Hematopoietic multipotent progenitor cell treated with erythropoietin and hydrocortisone succinate and interleukin-3 and kit ligand, for 8 days (in vitro differentiated cells): Measurements from ENCODE around the gene EXOC4.

Source experiments
- DNase-seq: peaks from one replicate; pipeline ENCODE4 v3.0.0-alpha.2; 2015

The EXOC4 gene

DNA sequence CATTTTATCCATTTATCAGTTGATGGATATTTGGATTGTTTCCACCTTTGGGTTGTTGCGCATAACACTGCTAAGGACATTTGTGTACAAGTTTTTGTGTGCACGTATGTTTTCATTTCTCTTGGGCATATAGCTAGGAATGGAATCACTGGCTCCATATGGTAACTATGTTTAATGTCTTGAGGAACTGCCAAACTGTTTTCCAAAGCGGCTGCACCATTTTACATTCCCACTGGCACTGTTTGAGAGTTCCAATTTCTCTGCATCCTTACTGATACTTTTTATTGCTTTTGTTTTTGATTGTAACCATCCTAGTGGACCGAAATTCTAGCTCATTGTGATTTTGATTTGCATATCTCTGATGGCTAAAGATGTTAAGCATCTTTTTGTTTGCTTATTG lies 118.7 kb downstream of the EXOC4 start:
- DNase-seq: no peak

DNA sequence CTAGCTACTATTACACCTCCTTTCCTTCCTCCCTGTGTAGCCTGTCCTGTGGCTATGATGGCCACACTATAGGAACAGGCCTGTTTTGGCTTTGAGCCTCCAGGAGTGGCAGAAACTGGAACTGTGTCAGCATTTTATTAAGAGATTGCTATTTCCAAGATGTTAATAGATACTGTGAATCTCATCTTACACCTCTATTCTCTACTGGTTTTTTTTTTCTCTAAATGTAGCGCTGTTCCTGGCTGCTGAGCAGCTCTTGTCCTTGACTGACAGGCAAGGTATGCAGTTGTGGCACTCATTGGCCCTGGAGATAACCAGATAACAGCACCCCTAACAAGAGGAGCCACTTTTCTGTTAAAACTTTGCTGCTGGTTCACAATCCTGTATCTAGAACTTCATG lies 119.5 kb downstream of the EXOC4 start:
- no peak for DNase-seq

DNA sequence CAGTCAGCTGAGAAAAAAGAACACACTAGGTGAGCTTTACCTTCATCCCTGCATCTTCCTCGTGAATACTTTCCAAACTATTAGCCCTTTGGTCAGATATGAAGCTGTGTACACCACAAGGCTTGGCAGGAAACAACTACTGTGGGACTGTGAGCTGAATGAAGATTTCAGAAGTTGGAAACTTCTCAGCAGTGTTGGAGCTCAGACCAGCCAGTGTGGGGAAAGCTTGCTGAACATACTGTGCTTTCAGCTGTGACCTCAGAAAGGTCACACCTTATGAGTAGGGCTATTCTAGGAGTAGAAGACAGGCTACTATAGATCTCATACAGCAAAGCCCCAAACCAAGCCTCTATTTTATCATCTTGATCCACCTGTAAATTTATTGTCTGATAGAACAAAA lies 123.6 kb downstream of the EXOC4 start:
- DNase-seq: no peak

DNA sequence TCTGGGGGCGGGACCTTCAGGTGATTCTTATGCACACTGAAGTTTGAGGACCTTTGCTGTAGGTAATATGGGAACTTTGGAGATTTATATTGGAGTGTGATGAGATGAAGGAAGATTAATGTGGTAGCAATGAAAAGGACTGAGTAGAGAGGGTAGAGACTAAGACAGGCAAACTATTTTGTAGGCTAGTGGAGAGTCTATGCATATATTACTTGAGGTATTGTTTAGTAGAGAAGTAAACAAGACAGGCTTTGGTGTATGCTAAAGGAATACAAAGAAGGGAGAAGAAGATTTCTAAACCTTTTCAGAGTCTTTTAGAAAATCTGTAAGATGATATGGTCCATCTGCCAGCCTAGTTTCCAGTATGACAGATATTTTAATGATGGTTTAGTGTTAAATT lies 129.1 kb downstream of the EXOC4 start:
- no peak for DNase-seq

DNA sequence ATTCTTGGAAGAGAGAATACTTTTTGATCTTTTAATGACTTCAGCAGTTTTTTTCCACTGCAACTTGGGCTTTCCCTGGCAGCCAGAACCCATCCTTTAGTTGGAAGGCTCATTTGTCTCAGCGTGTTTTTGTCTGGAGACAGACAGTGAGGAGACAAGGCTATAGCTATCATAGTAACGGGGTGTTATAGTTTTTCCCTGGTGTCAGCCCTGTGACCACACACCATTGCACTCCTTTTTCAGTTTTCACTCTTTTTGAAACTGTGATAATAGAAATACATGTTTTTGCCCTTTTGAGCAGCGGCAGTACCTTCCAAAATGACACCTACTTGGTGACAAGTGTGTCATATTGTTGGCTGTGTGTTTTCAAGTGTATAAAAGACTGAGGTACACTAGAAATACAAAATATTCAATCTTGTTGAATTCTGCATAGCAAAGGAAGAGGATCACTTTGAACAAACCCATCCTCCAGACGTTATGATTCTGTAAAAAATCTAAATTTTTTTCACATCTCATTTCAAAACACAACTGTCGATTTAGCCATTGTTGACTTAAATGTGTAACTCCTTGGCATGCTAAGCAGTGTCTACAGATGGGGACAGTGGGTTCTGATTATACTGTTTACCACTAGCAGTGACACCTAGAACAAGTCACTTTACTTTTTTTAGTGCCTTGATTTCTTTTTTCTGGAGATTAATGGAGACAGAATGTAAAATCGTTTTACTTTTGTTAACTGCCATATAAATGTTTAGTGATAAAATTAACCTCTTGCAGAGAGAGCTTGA lies 130.1 kb downstream of the EXOC4 start:
- no peak for DNase-seq

DNA sequence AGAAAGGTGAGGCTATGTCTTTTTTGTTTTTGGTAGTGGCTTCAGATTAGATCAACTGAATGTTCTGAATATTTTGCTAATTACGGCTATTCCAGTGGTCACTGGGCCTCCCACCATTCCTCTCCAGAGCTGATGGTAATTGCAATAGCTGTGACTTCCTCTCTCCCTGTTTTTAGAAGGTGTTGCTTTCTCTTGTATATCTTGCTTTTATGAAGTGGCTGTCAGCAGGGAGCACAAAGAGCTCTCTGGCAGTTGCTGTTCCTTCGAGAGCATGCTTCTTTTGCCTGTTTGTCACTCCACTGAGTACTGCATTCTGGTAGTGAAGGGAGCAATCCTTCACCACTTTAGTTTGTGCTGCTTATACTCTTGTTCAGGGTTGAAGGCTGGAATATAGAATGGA lies 133.3 kb downstream of the EXOC4 start:
- DNase-seq: no peak

DNA sequence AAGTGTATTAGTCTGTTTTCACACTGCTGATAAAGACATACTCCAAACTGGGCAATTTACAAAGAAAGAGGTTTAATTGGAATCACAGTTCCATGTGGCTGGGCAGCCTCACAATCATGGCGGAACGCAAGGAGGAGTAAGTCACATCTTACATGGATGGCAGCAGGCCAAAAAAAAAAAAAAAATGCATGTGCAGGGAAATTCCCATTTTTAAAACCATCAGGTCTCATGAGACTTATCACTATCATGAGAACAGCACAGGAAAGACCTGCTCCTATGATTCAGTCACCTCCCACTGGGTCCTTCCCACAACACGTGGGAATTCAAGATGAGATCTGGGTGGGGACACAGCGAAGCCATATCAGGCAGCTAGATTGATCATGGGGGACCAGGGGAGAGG lies 136.8 kb downstream of the EXOC4 start:
- no peak for DNase-seq

DNA sequence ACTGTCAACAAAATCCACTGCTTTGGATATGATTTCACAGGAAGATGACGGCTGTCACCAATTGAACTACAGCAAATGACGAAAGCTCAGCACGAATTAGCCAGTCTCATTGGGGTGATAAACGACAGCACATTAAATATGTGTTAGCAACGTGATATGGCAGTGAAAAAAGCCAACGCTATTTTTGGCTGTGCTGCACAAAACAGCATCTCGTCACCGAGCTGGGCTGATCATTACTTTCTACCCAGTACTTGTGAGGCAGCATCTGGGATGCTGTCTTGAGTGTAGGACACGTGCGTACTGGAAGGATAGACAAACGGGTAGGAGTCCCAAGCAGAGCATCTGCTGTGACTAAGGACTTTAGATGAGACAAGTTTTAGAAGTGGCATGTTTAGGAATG lies 138.3 kb downstream of the EXOC4 start:
- DNase-seq: no peak

DNA sequence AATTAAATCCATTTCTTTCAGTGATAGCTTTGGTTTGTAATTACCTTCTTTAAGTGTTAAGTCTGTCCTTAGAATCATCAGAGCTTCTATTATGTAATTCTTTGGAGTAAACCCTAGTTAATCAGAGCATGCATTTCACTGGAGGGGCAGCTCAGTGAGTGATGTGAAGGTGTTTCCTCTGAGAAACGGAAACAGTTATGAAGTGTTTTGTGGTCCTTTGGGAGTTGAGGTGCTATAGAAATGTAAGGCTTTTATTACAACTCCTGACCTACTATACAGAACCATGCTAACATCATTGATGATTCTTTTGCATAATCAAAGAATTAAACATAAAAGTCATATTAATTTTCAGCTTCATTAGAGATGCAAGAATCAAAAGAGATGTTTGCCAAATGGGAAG lies 141.5 kb downstream of the EXOC4 start:
- DNase-seq: no peak

DNA sequence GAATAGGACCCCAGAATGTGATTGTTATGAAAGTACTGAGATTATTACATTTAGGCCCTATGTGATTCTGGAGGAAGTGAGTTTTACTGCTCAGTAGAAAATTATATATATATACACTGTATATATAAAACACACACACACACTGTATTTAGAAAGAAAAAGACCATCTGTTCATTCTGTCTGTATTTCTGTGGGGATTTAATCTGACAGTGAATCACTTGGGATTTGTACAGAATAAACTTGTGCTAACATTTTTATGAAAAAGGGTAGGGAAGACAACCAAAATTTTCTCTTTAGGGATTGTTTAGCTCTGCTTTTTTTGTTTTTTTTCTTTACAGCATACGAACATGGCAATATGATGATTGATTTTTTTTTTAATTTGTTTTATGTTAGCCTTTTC lies 142.7 kb downstream of the EXOC4 start:
- no peak for DNase-seq

DNA sequence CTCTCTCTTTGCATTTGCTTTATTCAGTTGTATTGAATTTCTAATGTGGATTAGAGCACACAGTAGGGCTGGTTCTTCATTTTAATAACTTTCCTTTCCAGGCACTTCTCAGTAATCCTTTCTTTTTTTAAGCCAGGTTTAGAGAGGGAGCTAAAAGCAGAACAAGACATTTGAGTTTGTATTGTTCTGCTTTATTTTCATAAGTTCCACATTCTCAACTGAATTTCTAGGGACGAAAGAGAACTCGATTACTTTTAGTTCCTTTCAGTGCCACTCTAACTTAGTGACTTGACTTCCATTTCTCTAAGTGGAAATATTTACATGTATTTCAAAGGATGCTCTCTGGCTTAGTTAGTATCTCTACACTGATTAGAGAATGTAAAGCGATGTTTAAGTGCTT lies 145.6 kb downstream of the EXOC4 start:
- no peak for DNase-seq

DNA sequence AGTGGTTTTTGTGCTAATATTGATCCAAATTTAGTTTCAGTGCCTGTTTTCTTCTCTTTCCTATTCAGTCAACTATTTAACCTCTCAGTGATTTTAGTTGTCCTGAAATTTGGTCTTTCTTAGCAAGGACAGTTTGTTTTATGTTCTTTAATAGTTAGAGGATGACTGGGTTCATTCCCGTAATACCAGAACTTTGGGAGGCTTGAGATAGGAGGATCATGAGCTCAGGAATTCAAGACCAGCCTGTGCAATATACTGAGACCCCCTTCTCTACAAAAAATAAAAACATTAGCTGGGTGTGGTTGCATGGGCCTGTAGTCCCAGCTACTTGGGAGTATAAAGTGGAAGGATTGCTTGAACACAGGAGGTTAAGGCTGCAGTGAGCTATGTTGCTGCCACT lies 148.3 kb downstream of the EXOC4 start:
- no peak for DNase-seq

DNA sequence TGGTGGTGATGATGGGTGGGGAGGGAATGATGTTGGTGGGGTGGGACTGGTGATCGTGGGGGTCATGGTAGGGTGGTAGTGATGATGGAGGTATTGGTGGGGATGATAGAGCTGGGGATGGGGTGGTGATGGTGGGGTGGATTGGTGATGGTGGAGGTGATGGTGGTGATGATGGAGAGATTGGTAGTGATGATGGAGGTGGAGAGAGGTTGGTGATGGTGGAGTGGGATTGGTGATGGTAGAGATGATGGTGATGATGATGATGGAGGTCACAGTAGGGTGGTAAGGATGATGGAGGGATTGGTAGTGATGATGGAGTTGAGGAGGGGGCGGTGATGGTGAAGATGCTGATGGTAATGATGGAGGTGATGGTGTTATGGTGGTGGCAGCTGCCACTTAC lies 155.3 kb downstream of the EXOC4 start:
- no peak for DNase-seq

DNA sequence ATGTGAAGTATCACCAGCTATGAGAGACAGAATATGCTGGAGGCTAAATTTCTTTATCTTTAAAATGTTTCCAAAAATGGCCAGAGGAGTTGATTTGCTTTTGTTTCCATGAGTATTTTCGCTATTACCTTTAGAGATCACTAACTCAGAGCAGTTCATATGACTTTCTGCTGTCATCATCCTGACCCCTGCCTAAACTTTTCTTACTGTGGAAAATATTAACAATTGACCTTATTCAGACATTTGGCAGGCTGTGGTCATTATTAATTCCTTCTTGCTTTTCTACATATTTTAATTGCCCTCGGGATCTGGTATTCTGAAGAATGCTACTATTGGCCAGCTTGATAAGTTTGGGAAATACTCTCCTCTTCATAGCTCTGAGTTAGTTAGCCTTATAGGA lies 156.5 kb downstream of the EXOC4 start:
- DNase-seq: no peak

DNA sequence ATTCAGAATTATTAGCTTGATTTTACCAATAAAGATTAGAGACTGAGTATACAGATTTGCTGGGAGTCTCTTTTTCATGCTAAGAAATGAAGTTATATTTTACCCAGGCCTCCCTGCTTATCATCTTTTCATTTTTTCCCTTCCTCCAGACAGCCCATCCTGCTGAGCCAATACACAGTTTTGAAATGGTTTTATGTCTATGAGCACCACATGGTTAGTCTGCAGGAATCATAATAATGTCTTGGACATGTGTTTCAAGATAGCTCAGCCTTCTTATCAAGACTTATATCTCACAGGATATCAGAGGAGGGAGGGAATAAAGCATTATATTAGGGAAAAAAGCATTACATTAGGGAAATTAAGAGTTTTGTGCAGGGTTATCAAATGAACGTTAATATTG lies 157.1 kb downstream of the EXOC4 start:
- DNase-seq: no peak

DNA sequence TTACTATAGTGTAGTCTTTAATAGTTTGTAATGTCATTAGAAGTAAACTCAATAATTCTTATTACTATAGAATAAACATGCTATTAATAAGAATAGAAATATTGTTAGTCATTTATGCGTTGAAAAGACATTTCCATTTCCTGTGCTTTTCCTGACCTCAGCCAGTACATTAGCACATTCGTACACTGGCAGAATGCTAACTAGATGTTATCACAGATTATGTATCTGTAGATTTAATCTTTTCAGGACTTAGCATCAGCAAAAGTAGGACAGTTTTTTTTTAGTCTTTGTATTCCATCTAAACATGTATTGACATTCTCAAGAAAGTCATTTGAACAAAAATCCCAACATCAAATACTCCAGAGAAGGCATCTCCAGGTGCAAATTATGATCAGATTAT lies 158.5 kb downstream of the EXOC4 start:
- no peak for DNase-seq

DNA sequence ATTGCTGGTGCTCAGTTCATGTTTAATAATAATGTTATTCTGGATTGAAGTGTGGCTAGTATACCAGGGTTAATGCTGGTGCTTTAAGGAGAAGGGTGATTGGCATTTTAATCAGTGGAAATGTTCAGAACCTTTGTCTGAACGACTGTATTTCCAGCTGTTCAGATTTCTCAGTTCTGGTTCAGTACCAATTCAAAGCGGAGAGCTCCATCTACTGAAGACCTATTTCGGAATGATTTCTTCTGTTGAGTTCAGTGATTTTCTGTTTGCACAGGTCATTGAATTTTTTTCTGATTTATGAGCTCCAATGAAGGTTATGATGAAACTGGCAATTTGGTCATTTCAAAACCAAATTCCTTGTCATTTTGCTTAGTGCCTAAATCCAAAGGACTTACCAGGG lies 160.1 kb downstream of the EXOC4 start:
- no peak for DNase-seq

DNA sequence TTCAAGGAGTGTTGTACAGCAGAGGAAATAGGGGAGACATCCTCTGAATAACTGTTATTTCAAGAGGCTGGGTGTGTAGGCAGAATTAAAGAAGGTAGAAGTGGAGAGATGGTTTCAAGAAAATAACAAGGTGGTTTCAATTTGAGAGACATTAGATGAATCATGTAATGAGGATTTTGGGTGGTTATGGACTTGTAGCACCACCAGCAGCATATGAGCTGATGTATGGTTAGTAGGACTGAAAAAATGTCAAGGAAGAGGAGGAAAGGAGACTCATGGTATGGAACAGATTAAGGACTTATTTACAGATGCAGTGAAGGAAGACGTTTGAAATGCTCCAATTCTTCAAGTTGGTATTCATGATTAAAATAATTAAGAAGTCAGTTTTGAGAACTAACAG lies 166.2 kb downstream of the EXOC4 start:
- DNase-seq: no peak

DNA sequence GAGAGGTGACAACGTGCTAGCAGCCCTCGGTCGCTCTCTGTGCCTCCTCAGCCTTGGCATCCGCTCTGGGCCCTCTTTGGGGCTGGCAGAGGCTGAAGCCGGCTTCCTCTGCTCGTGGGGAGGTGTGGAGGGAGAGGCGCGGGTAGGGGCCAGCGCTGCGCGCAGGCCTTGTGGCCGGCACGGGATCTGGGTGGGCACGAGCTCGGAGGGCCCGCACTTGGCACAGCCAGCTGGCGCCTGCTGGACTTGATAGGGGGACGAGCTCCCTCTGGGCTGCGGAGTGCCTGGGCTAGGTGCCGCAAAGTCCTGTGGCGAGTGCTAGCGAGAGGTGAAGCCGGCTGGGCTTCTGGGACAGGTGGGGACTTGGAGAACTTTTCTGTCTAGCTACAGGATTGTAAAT lies 170.7 kb downstream of the EXOC4 start:
- DNase-seq: no peak

DNA sequence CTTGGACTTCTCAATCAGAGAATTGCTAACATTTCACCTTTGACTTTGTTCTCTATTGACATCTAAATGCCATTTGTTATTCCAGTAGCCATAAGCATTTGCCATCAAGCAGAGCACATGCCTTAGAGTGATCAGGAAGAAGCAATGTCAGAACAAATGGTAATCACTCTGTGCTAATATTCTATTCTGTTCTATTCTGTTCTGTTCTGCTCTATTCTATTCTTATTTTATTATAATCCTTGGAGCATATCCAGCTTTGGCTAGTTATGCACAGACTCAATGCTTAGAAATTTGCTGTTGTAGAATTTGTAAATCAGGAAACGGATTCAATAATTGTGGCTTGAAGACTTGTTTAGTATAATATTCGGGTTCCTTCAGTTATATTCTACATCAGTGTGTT lies 175.4 kb downstream of the EXOC4 start:
- DNase-seq: no peak

DNA sequence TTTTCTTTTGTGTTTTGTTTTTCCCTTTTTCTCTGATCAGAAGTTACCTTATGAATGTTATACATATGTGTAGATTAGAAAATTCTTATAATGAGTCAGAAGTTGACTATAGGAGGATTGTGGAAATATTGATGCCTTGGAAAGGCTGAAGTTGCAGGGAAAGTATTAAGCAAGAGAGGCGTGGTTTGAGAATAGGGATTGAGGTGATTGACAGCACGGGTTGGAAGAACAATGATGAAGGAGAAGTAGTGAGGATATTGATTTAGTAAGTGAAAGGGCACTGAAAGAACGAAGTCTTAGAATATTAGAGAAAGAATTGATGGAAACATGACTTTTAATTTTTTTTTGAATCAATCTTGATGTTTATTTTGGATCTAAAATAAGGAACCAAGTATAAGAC lies 176.0 kb downstream of the EXOC4 start:
- no peak for DNase-seq

DNA sequence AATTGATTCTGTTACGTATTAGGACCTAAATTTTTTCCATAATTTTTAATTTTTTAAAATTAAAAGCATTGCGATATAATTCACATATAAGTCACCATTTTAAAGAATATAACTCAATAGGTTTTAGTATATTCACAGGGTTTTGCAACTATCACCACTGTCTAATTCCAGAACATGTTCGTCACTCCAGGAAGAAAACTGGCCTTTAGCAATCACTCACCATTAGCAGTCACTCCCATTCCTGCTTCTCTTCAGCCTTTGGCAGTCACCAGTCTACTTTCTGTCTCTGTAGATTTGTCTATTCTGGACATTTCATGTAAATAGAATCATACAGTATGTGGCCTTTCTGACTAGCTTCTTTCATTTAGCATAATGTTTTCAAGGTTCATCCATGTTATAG lies 176.5 kb downstream of the EXOC4 start:
- no peak for DNase-seq

DNA sequence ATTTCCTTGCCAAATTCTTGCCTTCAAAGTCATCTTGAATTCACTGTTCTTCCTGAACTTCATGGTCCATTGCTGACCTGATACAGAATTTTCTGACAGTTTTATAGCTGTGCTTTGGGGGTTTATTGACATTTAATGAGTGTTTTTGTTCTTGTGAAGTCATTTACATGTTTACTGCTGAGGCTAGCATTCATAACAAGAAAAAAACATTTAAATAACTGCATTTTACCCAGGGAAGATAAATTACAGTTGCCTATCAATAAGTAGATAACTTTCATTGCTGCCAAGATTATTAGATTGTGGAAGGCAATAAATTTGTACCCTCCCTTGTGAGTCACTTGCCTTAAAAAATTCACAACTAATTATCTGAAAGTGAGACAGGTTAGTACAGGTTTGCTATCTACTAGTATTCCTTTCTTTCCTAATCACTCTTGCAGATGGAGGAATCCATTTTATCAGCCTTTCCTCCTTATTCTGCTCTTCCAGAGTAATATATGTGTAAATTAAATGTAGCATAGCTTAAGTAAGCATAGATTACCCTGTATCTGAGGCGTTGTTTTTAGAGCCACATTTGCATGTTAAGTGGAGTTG lies 178.4 kb downstream of the EXOC4 start:
- DNase-seq: no peak

DNA sequence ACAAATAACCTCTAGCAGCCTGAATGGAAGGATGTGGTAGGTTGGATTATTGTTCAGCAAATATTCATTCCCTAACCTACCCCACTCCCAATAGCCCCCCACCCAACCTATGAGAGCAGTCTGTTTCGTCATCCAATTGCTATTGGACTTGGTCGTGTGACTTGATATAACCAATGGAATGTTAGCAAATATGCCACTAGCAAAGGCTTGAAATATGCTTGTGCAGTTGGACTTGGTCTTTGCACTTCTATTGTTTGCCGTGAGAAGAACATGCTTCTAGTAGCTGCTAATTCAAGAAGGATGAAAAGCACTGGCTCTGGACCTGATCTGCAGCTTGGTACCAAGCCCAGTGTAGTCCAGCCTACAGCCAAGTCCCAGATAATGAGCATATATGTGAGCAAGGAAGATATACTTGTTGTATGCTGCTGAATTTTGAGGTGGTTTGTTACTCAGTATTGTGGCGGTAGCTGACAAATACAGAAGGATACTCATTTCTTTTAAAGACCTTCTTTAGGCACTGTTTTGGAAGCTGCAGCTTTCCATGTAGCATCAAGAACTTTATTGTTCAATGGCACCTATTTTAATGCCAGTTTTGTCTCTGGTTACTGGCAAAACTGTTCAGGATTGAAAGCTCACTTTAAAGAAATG lies 180.4 kb downstream of the EXOC4 start:
- DNase-seq: no peak
